Activated CD4-positive, alpha-beta memory T cell treated with anti-CD3 and anti-CD28 coated beads for 36 hours (primary cell): Measurements from ENCODE around the gene NRF1. TPM values are rescaled to one million over a fixed set of nuclear protein-coding genes. Genes with fewer than 3 reads are reported as not detected.

Experiments used
- CTCF ChIA-PET: fragments of 350-600 bp; sonication (Branson Sonifier 250); formaldehyde crosslinking; loops from one replicate; lab custom pipeline; 2021; ENCODE audit warnings: antibody characterized with exemption, inconsistent platforms; lab: Charles Lee
- POLR2A ChIA-PET: fragments of 350-600 bp; sonication (Branson Sonifier 250); formaldehyde crosslinking; loops from one replicate; lab custom pipeline; 2021; ENCODE audit warnings: antibody characterized with exemption; lab: Charles Lee
- DNase-seq: peaks from one replicate; pipeline ENCODE4 v3.0.0-alpha.2; 2020
- H3K27ac Mint-ChIP-seq: one replicate; pipeline ENCODE4 v1.8.0; 2021; ENCODE audit warnings: mixed read lengths
- H3K27me3 Mint-ChIP-seq: one replicate; pipeline ENCODE4 v1.8.0; 2021; ENCODE audit warnings: mixed read lengths
- H3K36me3 Mint-ChIP-seq: one replicate; pipeline ENCODE4 v1.8.0; 2021; ENCODE audit warnings: mixed read lengths
- H3K4me1 Mint-ChIP-seq: one replicate; pipeline ENCODE4 v1.8.0; 2021; ENCODE audit warnings: low read depth, mixed read lengths
- H3K4me3 Mint-ChIP-seq: one replicate; pipeline ENCODE4 v1.8.0; 2021; ENCODE audit warnings: mild to moderate bottlenecking, mixed read lengths
- H3K9me3 Mint-ChIP-seq: one replicate; pipeline ENCODE4 v1.8.0; 2021; ENCODE audit warnings: mixed read lengths
- intact Hi-C: fragments of 100-400 bp; cut with micrococcal nuclease; formaldehyde crosslinking; loops from one replicate; pipeline ENCODE4 v1.15.1; 2023
- total RNA-seq, 2 experiments: library from RNA; stranded (reverse); gene quantifications; one replicate each; pipeline ENCODE4 v1.2.3, GENCODE V29; 2021

The NRF1 gene
- total RNA-seq, 2 experiments from 2014 or later, result 19.9 to 20.4 TPM

DNA sequence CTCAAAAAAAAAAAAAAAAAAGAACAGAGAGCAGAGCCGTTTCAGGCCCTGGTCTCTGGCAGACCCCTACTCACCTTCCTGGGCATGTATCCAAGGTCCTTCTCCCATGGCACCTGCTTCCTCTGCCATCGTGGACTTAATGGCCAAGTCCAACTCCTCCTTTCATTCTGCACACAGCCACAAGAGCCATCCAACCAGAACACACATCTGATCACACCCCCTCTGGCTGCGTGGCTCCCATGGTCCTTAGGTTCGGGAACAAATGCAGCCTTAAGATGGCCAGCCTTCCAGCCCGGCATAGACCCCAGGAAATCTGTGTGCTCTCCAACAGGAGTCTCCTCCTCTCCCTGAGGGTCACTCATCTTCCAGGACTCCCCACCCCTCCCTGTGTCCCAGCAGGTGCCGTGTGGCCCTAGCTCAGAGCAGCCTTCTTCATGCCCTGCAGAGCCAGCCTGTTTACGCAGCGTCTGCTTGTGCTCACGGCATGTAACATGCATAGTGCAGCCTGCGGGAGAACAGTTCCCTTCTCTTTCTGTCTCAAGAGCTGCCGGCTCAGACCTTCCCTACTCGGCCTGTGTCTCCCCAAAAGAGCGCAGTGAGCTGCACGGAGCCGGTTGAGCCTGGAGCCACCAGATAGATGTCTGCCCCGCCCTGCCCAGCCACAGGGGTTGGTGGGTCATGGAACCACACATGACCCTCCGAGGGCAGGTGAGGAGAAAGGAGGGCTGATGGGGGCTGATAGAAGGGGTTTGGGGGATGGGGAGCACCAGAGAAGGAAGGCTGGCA is 157.3 kb downstream of the NRF1 start:
- Mint-ChIP-seq H3K4me3 (no peak overlapping the region), H3K36me3 (no peaks in the 10 kb centered on the region), H3K27me3 (no peaks in the 10 kb centered on the region), H3K9me3 (no peaks in the 10 kb centered on the region), H3K4me1 (no peaks in the 10 kb centered on the region), H3K27ac (no peak overlapping the region)
- ChIA-PET CTCF (interaction anchor here (0.7 kb wide), 1 partner anchor 357 kb away, joined by 4 read pairs; no protein-coding TSS in a partner anchor), POLR2A (no interaction called here)
- DNase-seq, result no peak
- intact Hi-C loops, result no loop called here

- ChIA-PET POLR2A (no interaction called here), CTCF (no interaction called here)
- H3K36me3 Mint-ChIP-seq, result no peaks in the 10 kb centered on the region
- H3K4me3 Mint-ChIP-seq, result no peak overlapping the region
- intact Hi-C loops, result no loop called here
- no peak for DNase-seq
- H3K27ac Mint-ChIP-seq, result no peak overlapping the region
- no peaks in the 10 kb centered on the region for H3K9me3 Mint-ChIP-seq
- no peaks in the 10 kb centered on the region for H3K27me3 Mint-ChIP-seq
- no peaks in the 10 kb centered on the region for H3K4me1 Mint-ChIP-seq
Measured at GRCh38 chr7:129769400-129769774, 157.9 kb downstream of the NRF1 start.

GRCh38 chr7:129769866-129770808 is 158.6 kb downstream of the NRF1 start:
- H3K27me3 Mint-ChIP-seq, result no peaks in the 10 kb centered on the region
- no peaks in the 10 kb centered on the region for H3K36me3 Mint-ChIP-seq
- ChIA-PET CTCF (interaction anchor here (0.6 kb wide), 1 partner anchor 135 kb away, joined by 4 read pairs; no protein-coding TSS in a partner anchor), POLR2A (no interaction called here)
- intact Hi-C loops, result no loop called here
- no peak overlapping the region for H3K27ac Mint-ChIP-seq
- H3K4me1 Mint-ChIP-seq, result no peaks in the 10 kb centered on the region
- H3K4me3 Mint-ChIP-seq, result no peak overlapping the region
- no peaks in the 10 kb centered on the region for H3K9me3 Mint-ChIP-seq
- no peak for DNase-seq

DNA sequence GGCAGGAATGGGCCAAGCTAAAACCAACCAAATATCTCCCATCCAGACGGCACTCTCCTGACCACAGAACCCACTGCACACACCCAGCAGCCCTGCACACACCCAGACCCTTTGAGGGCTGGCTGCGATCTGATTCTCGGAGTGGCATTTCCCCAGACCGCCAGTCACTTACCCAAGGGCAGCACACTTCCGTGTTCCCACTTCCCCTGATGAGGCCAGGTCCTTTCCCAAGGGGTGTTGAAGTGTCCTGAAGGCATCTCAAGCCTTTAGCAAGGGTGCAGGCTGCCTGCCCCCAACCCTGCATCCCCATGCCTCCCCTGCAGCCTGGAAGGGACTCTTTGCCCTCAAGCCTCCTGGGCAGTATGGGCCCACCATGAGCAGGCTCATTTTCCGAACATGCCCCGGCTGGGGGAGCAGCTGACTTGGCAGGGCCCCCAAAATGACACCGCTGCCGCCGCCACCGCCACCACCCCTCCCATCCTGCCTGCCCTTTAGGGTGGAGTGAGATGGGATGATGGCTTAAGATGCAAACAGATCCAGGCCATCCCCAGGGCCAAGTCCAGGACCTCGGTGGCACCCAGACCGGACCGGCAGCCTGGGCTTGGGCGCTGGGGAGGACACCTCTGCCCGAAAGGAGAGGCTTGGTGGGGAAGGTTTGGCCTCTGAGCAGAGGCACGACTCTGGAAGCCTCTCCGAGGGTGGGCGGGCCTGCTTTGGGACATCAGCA is 159.8 kb downstream of the NRF1 start:
- no peaks in the 10 kb centered on the region for H3K36me3 Mint-ChIP-seq
- CTCF ChIA-PET, result no interaction called here
- no peaks in the 10 kb centered on the region for H3K9me3 Mint-ChIP-seq
- intact Hi-C loops, result no loop called here
- no peak overlapping the region for H3K4me3 Mint-ChIP-seq
- peaks cover 7% of the 10 kb centered on the region for H3K27me3 Mint-ChIP-seq
- no peak for DNase-seq
- POLR2A ChIA-PET, result no interaction called here
- H3K27ac Mint-ChIP-seq, result no peak overlapping the region
- no peaks in the 10 kb centered on the region for H3K4me1 Mint-ChIP-seq

- Mint-ChIP-seq H3K27ac (no peak overlapping the region), H3K9me3 (no peaks in the 10 kb centered on the region), H3K27me3 (peaks cover 7% of the 10 kb centered on the region), H3K4me1 (no peaks in the 10 kb centered on the region), H3K36me3 (no peaks in the 10 kb centered on the region), H3K4me3 (no peak overlapping the region)
- POLR2A ChIA-PET, result no interaction called here
- no peak for DNase-seq
- intact Hi-C loops, result no loop called here
- CTCF ChIA-PET, result no interaction called here
Measured at GRCh38 chr7:129771928-129772479, 160.5 kb downstream of the NRF1 start.

DNA sequence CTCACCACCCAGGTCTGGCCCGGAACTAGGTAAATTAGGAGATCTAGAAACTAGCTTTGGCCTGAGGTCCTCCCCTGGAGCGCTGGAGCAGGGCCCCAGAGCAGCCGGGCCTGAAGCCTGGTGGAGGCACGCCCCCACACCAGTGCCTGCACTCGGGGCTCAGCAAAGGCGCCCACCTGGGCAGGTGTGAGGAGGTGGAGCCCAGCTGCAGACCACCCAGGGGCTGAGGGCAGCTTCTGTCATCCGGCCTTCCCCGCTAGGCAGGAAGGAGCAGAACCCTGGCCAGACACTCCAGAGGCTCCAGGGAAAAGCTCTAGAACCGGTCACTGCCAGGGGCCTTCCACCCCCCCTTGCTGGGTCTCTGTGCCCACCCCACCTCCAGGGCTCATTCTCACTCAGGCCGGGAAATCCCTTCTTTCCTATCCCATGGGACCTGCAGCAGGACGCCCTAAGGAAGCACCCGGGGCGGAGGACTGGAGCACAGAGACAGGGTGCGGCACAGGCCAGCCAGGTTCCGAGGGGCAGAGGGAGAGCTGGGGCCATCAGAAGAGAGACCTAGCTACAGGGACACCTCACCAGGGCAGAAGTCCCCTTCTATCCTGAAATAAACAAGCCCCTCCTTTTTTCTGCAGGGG is 161.2 kb downstream of the NRF1 start:
- ChIA-PET CTCF (interaction anchor here (1.0 kb wide), 1 partner anchor 124 kb away, joined by 3 read pairs; no protein-coding TSS in a partner anchor), POLR2A (no interaction called here)
- H3K36me3 Mint-ChIP-seq, result no peaks in the 10 kb centered on the region
- no peak overlapping the region for H3K27ac Mint-ChIP-seq
- no peaks in the 10 kb centered on the region for H3K4me1 Mint-ChIP-seq
- no peak overlapping the region for H3K4me3 Mint-ChIP-seq
- H3K27me3 Mint-ChIP-seq, result peaks cover 11% of the 10 kb centered on the region
- H3K9me3 Mint-ChIP-seq, result no peaks in the 10 kb centered on the region
- DNase-seq, result no peak
- intact Hi-C loops, result no loop called here

DNA sequence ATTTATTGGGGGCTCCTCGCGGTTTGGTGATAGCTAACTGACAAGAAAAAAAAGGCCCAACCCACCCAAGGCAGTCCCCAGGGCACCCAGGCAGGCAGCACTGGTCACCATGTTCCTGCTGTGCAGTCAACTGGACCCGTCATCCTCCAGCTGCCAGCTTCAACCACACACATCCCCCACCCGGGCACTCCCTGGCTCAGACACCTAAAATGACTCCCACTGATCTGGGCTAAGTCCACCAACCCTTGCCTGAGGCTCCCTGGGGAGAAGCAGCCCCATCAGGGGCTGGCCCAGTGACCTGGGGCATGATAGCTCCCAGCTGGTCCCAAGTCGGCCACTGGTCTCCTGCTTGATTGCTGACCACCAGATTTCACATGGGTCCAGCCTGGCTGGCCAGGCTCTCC is 161.8 kb downstream of the NRF1 start:
- ChIA-PET CTCF (interaction anchor here (1.0 kb wide), 1 partner anchor 124 kb away, joined by 3 read pairs; no protein-coding TSS in a partner anchor), POLR2A (no interaction called here)
- Mint-ChIP-seq H3K9me3 (no peaks in the 10 kb centered on the region), H3K4me3 (no peak overlapping the region), H3K27ac (no peak overlapping the region), H3K36me3 (no peaks in the 10 kb centered on the region), H3K27me3 (peaks cover 17% of the 10 kb centered on the region), H3K4me1 (no peaks in the 10 kb centered on the region)
- intact Hi-C loops, result no loop called here
- no peak for DNase-seq

GRCh38 chr7:129773871-129774270 is 162.4 kb downstream of the NRF1 start:
- POLR2A ChIA-PET, result no interaction called here

DNA sequence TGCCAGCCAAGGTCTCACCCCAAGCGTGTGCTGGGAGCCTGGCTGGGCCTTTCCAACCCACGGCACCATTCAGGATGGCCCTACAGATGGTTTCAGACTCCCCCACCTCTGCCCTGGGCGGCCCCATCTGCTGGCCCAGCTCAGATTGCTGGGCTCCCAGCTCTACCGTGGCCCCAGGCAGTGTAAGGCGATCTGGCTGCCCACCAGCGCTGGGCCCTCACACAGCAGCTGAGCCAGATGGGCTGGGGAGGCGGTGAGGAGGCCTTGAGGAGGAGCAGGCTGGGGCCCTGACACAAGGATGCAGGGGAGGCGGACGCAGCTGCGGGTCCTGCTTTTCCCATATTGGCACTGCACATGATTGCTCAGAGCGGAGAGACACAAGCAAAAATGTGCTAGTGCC is 162.8 kb downstream of the NRF1 start:
- Mint-ChIP-seq H3K9me3 (no peaks in the 10 kb centered on the region), H3K36me3 (no peaks in the 10 kb centered on the region), H3K4me3 (no peak overlapping the region), H3K4me1 (no peaks in the 10 kb centered on the region), H3K27ac (no peak overlapping the region), H3K27me3 (peaks cover 21% of the 10 kb centered on the region)
- DNase-seq, result no peak
- ChIA-PET CTCF (no interaction called here), POLR2A (no interaction called here)
- intact Hi-C loops, result no loop called here

More at GRCh38 chr7:129773871-129774270, 162.4 kb downstream of the NRF1 start:
- no peak overlapping the region for H3K4me3 Mint-ChIP-seq
- H3K4me1 Mint-ChIP-seq, result no peaks in the 10 kb centered on the region
- H3K27ac Mint-ChIP-seq, result no peak overlapping the region
- CTCF ChIA-PET, result interaction anchor here (1.0 kb wide), 1 partner anchor 123 kb away, joined by 3 read pairs; no protein-coding TSS in a partner anchor
- intact Hi-C loops, result no loop called here
- no peak for DNase-seq
- H3K36me3 Mint-ChIP-seq, result no peaks in the 10 kb centered on the region
- no peaks in the 10 kb centered on the region for H3K9me3 Mint-ChIP-seq
- H3K27me3 Mint-ChIP-seq, result peaks cover 21% of the 10 kb centered on the region

DNA sequence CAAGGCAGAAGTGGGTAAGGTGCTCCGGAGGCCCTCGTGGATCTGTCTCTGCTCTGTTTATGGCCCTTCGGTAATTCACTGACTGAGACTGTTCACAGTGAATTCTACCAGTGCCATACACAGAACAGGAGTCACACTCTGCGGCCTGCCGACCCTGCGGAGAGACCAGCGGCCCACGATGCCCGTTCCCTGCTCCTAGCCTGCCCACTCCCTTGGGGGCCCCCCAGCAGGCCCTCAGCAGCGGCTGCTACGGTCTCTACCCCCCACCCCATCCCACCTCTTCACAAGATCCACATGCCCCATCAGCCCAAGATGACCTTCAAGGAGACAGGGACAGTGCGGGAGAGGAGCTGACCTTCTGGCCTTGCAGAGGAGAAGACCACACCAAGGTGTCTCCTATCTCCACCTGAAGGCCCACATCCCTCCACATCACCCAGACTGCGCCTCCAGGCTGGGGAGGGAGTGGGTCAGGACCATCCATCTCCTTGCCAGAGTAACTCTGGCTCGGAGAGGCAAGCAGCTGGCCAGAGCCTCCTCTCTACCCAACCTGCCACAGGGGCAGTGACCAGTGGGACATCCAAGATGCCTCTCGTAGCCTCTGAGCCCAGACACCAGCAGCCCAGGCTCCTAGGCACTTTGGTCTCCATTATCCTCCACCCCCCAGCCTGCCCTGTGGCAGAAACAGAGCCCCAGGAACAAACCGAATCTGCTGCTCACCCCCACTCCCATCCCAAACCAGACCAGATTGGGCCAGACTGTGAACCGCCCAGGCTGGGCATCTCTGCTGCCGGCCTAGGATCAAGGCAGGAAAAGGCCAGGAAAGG is 163.6 kb downstream of the NRF1 start:
- CTCF ChIA-PET, result no interaction called here
- DNase-seq, result no peak
- no peaks in the 10 kb centered on the region for H3K9me3 Mint-ChIP-seq
- H3K36me3 Mint-ChIP-seq, result no peaks in the 10 kb centered on the region
- POLR2A ChIA-PET, result no interaction called here
- no peak overlapping the region for H3K4me3 Mint-ChIP-seq
- intact Hi-C loops, result no loop called here
- H3K27ac Mint-ChIP-seq, result no peak overlapping the region
- H3K4me1 Mint-ChIP-seq, result no peaks in the 10 kb centered on the region
- peaks cover 21% of the 10 kb centered on the region for H3K27me3 Mint-ChIP-seq
